Lower leg skin (tissue), 4 donors: Measurements from ENCODE around the gene TBC1D22A. TPM values are rescaled to one million over a fixed set of nuclear protein-coding genes. Genes with fewer than 3 reads are reported as not detected.
"Not testable (repeated sequence)": the region's sequence is repeated elsewhere in the genome, so short reads cannot be mapped to it uniquely, and the experiment has no call there.

Source experiments
- DNase-seq, 2 donors: peaks; one replicate each; pipeline ENCODE4 v3.0.0-alpha.2; 2019; ENCODE audit warnings: low spot score in 2 of 2
- H3K4me3 ChIP-seq: fragments of 200-600 bp; sonication (generic); 2 replicates; pipeline ENCODE4 v1.5.1; 2017; ENCODE audit warnings: mild to moderate bottlenecking, low read depth; ENCODE audit not compliant: poor library complexity, severe bottlenecking
- POLR2A ChIP-seq, 2 donors: fragments of 450-650 bp; IDR thresholded peaks; one replicate each; pipeline ENCODE4 v1.6.1; 2016 to 2017; ENCODE audit warnings: antibody characterized with exemption in 2 of 2, mild to moderate bottlenecking in 1 of 2, moderate library complexity in 1 of 2
- WGBS, 2 donors: methylation state at CpG; one replicate each; pipeline ENCODE4 v1.1.5; 2018; 5-methylcytosine and 5-hydroxymethylcytosine counted together
- intact Hi-C: fragments of 100-400 bp; cut with DNase I; formaldehyde crosslinking; loops from one replicate; pipeline ENCODE4 v1.15.0; 2023; ENCODE audit warnings: low total_unique reads
- total RNA-seq, 4 donors: library from RNA; depleted of rRNA; stranded (reverse); fragments of >200 nt; gene quantifications; one replicate each; pipeline ENCODE4 v1.1.0, GENCODE V29; 2016
- TF ChIP-seq, protein P1 (sequence below), 3 donors: fragments of 450-650 bp; IDR thresholded peaks; one replicate each; pipeline ENCODE4 v1.5.1; 2016; ENCODE audit warnings: antibody characterized with exemption in 3 of 3, mild to moderate bottlenecking in 3 of 3, moderate library complexity in 2 of 3

TBC1D22A gene
- total RNA-seq, 4 donors from 2014 or later, result 21.8 to 32.3 (median 31.6) TPM

DNA sequence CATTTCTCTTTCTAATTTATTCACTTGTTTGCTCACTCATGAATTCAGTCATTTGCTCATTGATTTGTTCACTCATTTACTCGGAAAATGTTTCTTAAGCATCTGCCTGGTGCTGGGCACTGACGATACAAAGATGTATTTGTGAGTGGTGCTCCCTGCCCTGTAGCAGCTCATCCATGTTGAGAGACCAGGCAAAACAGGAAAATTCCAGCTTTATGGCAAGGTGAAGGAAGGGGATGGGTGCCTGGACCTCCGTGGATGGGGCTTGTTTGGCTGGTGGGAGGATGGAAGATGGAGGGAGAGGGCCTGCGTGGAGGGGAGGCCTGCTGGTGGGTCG is 53.1 kb downstream of the TBC1D22A start:
- no peak for DNase-seq

DNA sequence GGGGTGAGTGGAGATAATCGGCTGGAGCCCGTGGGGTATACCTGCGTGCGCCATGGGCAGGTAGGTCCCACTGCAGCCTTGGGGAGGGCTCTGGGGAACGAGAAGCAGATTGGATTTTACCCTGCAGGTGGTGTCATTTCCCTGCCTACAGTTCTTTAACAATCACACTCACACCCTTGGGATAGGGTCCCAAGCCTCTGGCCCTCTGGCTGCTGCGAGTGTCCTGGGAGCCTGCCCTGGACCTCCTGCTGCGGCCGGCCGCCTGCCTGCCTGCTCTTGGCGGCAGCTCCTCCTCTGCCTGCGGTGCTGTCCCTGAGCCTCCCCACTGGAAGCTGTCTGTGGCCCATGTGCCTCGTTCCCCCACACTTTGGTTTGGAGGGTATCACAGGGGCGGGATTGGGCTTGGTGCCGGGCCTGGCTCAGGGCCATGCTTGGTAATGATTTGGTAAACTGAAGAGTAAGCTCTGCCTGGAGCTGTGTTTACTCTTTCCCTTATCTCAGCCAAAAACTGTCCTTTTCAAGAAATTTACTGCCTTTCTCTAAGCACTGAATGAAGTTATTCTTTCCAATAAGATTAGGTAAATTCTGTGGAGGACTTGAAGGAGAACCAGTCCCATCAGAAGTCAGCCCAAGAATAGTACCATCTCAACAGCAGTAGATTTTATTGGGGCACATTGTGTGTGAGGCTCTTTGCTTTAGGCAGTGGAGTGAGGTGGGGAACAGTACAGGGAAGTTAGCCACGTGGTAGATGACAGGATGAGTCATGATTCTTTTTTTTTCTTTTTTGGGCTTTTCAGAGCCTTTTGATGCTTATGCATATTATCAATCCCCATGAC is 53.7 kb downstream of the TBC1D22A start:
- TF ChIP-seq POLR2A (IDR thresholded peaks at IDR 0.05), result no peak
- TF ChIP-seq, protein P1, sequence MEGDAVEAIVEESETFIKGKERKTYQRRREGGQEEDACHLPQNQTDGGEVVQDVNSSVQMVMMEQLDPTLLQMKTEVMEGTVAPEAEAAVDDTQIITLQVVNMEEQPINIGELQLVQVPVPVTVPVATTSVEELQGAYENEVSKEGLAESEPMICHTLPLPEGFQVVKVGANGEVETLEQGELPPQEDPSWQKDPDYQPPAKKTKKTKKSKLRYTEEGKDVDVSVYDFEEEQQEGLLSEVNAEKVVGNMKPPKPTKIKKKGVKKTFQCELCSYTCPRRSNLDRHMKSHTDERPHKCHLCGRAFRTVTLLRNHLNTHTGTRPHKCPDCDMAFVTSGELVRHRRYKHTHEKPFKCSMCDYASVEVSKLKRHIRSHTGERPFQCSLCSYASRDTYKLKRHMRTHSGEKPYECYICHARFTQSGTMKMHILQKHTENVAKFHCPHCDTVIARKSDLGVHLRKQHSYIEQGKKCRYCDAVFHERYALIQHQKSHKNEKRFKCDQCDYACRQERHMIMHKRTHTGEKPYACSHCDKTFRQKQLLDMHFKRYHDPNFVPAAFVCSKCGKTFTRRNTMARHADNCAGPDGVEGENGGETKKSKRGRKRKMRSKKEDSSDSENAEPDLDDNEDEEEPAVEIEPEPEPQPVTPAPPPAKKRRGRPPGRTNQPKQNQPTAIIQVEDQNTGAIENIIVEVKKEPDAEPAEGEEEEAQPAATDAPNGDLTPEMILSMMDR (IDR thresholded peaks at IDR 0.05), result no peak
- WGBS, 2 donors, result 58 to 65% methylated on average over 15 of the region's 15 CpGs
- H3K4me3 ChIP-seq, result no peak overlapping the region
- intact Hi-C loops, result no loop called here
- DNase-seq, result no peak

More for the DNA sequence above, 53.1 kb downstream of the TBC1D22A start:
- no peak overlapping the region for H3K4me3 ChIP-seq
- WGBS, 2 donors, result 82 to 85% methylated on average over 5 of the region's 5 CpGs
- intact Hi-C loops, result no loop called here
- TF ChIP-seq, protein P1 (IDR thresholded peaks at IDR 0.05), result no peak
- no peak for TF ChIP-seq POLR2A (IDR thresholded peaks at IDR 0.05)

DNA sequence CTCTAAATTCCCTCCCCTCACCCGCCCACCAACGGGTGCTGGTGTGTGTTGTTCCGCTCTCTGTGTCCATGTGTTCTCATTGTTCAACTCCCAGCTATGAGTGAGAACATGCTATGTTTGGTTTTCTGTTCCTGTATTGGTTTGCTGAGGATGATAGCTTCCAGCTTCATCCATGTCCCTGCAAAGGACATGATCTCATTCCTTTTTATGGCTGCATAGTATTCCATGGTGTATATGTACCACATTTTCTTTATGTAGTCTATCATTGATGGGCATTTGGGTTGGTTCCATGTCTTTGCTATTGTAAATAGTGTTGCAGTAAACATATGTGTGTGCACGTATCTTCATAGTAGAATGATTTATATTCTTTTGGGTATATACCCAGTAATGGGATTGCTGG is 54.9 kb downstream of the TBC1D22A start:
- intact Hi-C loops, result not testable (repeated sequence)
- WGBS, 2 donors, result 97% methylated on average over 4 of the region's 4 CpGs

DNA sequence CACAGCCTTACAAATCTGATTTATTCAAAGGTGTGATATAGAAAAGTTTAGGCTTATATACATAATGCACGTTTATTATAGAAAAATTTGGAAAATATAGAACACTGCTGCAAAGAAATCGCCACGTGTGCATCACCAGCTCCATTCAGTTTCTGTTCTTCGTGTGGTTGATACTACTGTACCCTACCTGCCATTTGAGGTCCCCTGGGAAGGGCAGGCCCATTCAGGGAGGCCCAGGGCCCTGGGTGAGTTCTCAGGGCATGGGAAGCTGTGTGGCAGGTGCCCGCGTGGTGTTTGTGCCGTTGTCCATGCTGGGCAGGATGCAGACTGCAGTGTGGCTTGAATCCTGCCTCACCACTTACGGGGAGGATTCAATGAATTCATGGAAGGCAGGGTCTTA is 60.8 kb downstream of the TBC1D22A start:
- no peak for TF ChIP-seq POLR2A (IDR thresholded peaks at IDR 0.05)
- TF ChIP-seq, protein P1 (IDR thresholded peaks at IDR 0.05), result no peak
- intact Hi-C loops, result no loop called here
- no peak overlapping the region for H3K4me3 ChIP-seq
- DNase-seq, result no peak
- 89 to 93% methylated on average over 8 of the region's 8 CpGs for WGBS, 2 donors

More for the DNA sequence above, 54.9 kb downstream of the TBC1D22A start:
- H3K4me3 ChIP-seq, DNase-seq: not testable (repeated sequence)

DNA sequence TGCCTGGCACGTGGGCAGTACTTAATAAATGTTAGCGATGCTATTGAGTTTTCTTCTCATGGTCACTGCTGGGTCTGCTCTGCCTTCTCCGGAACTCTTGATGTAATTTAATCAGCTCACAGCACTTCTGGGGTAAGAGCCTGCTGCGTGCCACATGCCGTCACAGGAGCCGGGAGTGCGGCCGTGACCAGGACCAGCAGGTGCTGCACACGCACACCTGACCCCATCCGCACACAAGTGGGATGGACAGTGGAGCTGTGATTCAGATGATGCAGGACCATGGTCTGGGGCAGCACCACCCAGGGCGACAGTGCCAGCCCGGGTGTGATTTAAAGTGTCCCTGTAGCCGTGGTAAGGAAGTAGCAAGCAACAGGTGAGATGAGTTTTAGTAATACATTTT is 61.2 kb downstream of the TBC1D22A start:
- H3K4me3 ChIP-seq, result no peak overlapping the region
- intact Hi-C loops, result no loop called here
- WGBS, 2 donors, result 94 to 98% methylated on average over 13 of the region's 13 CpGs
- DNase-seq, result no peak
- no peak for TF ChIP-seq POLR2A (IDR thresholded peaks at IDR 0.05)
- TF ChIP-seq, protein P1 (IDR thresholded peaks at IDR 0.05), result no peak

DNA sequence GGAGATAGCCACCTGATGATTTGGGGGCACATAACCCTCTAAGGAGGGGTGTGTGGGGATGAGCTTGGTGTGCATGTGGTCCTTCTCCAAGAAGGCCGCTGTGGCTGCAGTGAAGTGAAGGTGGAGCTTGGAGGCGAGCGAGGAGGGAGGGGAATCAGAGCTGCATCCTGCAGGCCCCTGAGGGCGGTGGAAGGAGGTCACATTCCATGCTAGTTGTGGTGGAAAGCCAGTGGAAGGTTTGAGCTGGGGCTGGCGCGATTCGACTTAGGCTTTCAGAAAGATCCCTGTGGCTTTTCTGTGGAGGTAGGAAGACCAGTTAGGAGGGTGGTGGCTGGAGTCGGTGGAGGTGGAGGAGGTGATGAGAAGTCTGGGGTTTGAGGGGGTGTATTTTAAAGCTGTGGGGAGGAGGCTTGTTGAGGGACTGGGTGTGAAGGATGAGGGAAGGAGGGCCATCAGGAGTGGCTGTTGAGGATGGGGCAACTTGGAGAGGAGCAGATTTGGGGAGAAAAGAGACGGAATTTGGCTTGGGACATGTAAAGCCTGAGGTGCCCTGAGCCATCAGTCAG is 62.0 kb downstream of the TBC1D22A start:
- DNase-seq, result no peak
- intact Hi-C loops, result no loop called here
- WGBS, 2 donors, result 84 to 95% methylated on average over 9 of the region's 9 CpGs
- no peak overlapping the region for H3K4me3 ChIP-seq
- TF ChIP-seq, protein P1 (IDR thresholded peaks at IDR 0.05), result no peak
- no peak for TF ChIP-seq POLR2A (IDR thresholded peaks at IDR 0.05)
